ENCODE results near the gene WDR47. TPM values are rescaled to one million over a fixed set of nuclear protein-coding genes. Genes with fewer than 3 reads are reported as not detected.
"Not testable (repeated sequence)": the region's sequence is repeated elsewhere in the genome, so short reads cannot be mapped to it uniquely, and the experiment has no call there.

Gene WDR47
- total and polyA plus RNA-seq, 3 experiments from 2014 or later: 6.2 to 15.1 (median 14.4) TPM

DNA sequence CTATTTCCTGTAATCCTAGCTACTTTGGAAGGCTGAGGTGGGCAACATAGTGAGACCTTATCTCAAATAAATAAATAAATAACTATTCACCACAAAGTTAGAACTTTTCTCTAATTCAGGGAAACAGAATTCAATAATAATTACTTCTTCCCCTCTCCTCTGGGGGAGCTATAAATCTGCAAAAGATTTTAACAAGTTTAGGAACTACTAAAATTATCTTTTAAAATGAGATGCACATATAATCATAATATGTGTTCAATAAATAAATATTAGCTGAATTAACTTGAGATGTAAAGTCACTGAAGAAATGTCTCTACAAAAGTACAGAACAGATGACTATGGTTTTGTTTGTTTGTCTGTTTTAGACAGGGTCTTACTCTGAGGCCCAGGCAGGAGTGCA lies 14.1 kb downstream of the WDR47 start:
- POLR2A ChIA-PET: interaction anchor here (0.6 kb wide), 1 partner anchor 335 kb away, joined by 4 read pairs; no protein-coding TSS in a partner anchor
- Histone ChIP-seq H3K27ac (ENCODE audit: low read depth, low read length) (no peak overlapping the region), H3K27me3 (ENCODE audit: insufficient read depth, low read length, poor library complexity, severe bottlenecking) (no peaks in the 10 kb centered on the region), H3K4me1 (ENCODE audit: insufficient read depth, low read length) (no peaks in the 10 kb centered on the region), H3K9me3 (ENCODE audit: low read length) (no peaks in the 10 kb centered on the region), H3K36me3 (ENCODE audit: insufficient read depth, low read length) (no peaks in the 10 kb centered on the region), H3K4me3 (ENCODE audit: low read length) (no peak overlapping the region)
- Mint-ChIP-seq H3K9me3 (no peaks in the 10 kb centered on the region), H3K4me1 (no peaks in the 10 kb centered on the region), H3K4me3 (no peak overlapping the region), H3K36me3 (peaks cover 0 to 4% (median 3%) of the 10 kb centered on the region in 3 donors), H3K27me3 (no peaks in the 10 kb centered on the region), H3K27ac (no peak overlapping the region)
- CTCF ChIA-PET: interaction anchor here (0.6 to 1.6 kb wide), 5 partner anchors 9 to 233 kb away, joined by 3 to 6 read pairs (median 3); a partner anchor contains a TSS
- no peak for DNase-seq

- no peak overlapping the region for H3K27ac Mint-ChIP-seq
- H3K36me3 Mint-ChIP-seq: peaks cover 0 to 14% (median 5%) of the 10 kb centered on the region in 3 donors
- H3K36me3 ChIP-seq (ENCODE audit: insufficient read depth, low read length): no peaks in the 10 kb centered on the region
- no peaks in the 10 kb centered on the region for H3K27me3 Mint-ChIP-seq
- no peaks in the 10 kb centered on the region for H3K4me1 ChIP-seq (ENCODE audit: insufficient read depth, low read length)
- no peak for DNase-seq
- POLR2A ChIA-PET: no interaction called here
- CTCF ChIA-PET: no interaction called here
- H3K4me3 ChIP-seq (ENCODE audit: low read length): no peak overlapping the region
- no peak overlapping the region for H3K4me3 Mint-ChIP-seq
- no peaks in the 10 kb centered on the region for H3K27me3 ChIP-seq (ENCODE audit: insufficient read depth, low read length, poor library complexity, severe bottlenecking)
- no peaks in the 10 kb centered on the region for H3K9me3 ChIP-seq (ENCODE audit: low read length)
- no peak overlapping the region for H3K27ac ChIP-seq (ENCODE audit: low read depth, low read length)
- no peaks in the 10 kb centered on the region for H3K4me1 Mint-ChIP-seq
- H3K9me3 Mint-ChIP-seq: no peaks in the 10 kb centered on the region
These were observed 16.2 kb downstream of the WDR47 start for GRCh38 chr1:109025694-109026093.

GRCh38 chr1:109024646-109025045 lies 17.3 kb downstream of the WDR47 start:
- Histone ChIP-seq H3K4me1 (ENCODE audit: insufficient read depth, low read length) (no peaks in the 10 kb centered on the region), H3K9me3 (ENCODE audit: low read length) (no peaks in the 10 kb centered on the region), H3K4me3 (ENCODE audit: low read length) (no peak overlapping the region), H3K27me3 (ENCODE audit: insufficient read depth, low read length, poor library complexity, severe bottlenecking) (no peaks in the 10 kb centered on the region), H3K27ac (ENCODE audit: low read depth, low read length) (no peak overlapping the region), H3K36me3 (ENCODE audit: insufficient read depth, low read length) (no peaks in the 10 kb centered on the region)
- no peaks in the 10 kb centered on the region for H3K9me3 Mint-ChIP-seq
- ChIA-PET POLR2A (no interaction called here), CTCF (interaction anchor here (1.4 kb wide), 1 partner anchor 88 kb away, joined by 3 read pairs; a partner anchor contains a TSS)
- H3K4me1 Mint-ChIP-seq: no peaks in the 10 kb centered on the region
- H3K27me3 Mint-ChIP-seq: no peaks in the 10 kb centered on the region
- no peak for DNase-seq
- H3K36me3 Mint-ChIP-seq: peaks cover under 1 to 18% (median 6%) of the 10 kb centered on the region in 3 donors
- no peak overlapping the region for H3K27ac Mint-ChIP-seq
- no peak overlapping the region for H3K4me3 Mint-ChIP-seq

DNA sequence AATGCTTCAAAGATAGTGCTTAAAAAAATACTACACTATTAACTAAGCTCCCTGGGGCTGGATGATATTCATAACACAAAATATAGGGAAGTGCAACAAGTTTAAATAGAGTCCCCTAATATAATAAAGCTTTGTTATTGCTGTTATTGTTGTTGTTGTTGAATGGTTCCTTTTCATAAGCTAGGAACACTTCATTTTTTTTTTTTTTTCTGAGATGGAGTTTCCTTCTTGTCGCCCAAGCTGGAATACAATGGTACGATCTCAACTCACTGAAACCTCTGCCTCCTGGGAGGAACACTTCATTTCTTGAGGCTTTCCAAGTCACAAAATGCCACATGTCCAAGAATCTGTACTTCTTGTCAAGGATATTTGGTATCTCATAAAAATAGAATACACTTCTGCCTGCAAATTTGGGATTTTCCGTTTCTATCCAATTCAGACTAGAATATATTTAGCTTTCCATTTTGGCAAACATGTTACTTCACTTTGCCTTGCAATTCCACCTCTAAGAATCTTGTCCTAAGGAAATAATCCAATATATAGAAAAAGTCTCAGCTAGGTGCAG lies 21.1 kb downstream of the WDR47 start:
- H3K4me3 Mint-ChIP-seq: no peak overlapping the region
- CTCF ChIA-PET: no interaction called here
- peaks cover 6% of the 10 kb centered on the region for H3K36me3 ChIP-seq (ENCODE audit: insufficient read depth, low read length)
- H3K9me3 ChIP-seq (ENCODE audit: low read length): no peaks in the 10 kb centered on the region
- no peaks in the 10 kb centered on the region for H3K27me3 ChIP-seq (ENCODE audit: insufficient read depth, low read length, poor library complexity, severe bottlenecking)
- H3K27ac ChIP-seq (ENCODE audit: low read depth, low read length): no peak overlapping the region
- no peak for DNase-seq
- no peaks in the 10 kb centered on the region for H3K4me1 Mint-ChIP-seq
- peaks cover 0 to 11% (median 6%) of the 10 kb centered on the region in 5 donors for H3K9me3 Mint-ChIP-seq
- H3K27me3 Mint-ChIP-seq: no peaks in the 10 kb centered on the region
- POLR2A ChIA-PET: no interaction called here
- H3K27ac Mint-ChIP-seq: no peak overlapping the region
- no peaks in the 10 kb centered on the region for H3K4me1 ChIP-seq (ENCODE audit: insufficient read depth, low read length)
- H3K4me3 ChIP-seq (ENCODE audit: low read length): no peak overlapping the region
- peaks cover 21 to 39% (median 22%) of the 10 kb centered on the region in 3 donors for H3K36me3 Mint-ChIP-seq

DNA sequence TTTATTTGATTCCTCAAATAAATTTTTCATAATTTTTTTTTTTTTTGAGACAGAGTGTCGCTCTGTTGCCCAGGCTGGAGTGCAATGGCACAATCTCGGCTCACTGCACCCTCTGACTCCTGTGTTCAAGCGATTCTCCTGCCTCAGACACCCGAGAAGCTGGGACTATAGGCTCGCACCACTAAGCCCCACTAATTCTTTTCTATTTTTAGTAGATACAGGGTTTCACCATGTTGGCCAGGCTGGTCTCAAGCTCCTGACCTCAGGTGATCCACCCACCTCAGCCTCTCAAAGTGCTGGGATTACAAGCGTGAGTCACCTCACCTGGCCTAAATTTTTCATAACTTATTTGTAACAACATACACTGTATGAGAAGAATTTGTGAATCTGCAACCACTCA lies 24.2 kb downstream of the WDR47 start:
- H3K27ac ChIP-seq (ENCODE audit: low read depth, low read length); H3K4me3 Mint-ChIP-seq; H3K36me3 ChIP-seq (ENCODE audit: insufficient read depth, low read length); DNase-seq; H3K27me3 ChIP-seq (ENCODE audit: insufficient read depth, low read length, poor library complexity, severe bottlenecking); H3K27me3 Mint-ChIP-seq; H3K4me1 ChIP-seq (ENCODE audit: insufficient read depth, low read length); H3K4me1 Mint-ChIP-seq; H3K9me3 ChIP-seq (ENCODE audit: low read length); H3K27ac Mint-ChIP-seq; H3K4me3 ChIP-seq (ENCODE audit: low read length); POLR2A ChIA-PET: not testable (repeated sequence)
- Mint-ChIP-seq H3K36me3 (peaks cover 25 to 54% (median 25%) of the 10 kb centered on the region in 3 donors), H3K9me3 (peaks cover 0 to 11% (median 6%) of the 10 kb centered on the region in 5 donors)
- CTCF ChIA-PET: interaction anchor here (1.1 kb wide), 2 partner anchors 10 to 82 kb away, joined by 3 read pairs; no protein-coding TSS in a partner anchor

GRCh38 chr1:109017134-109017533 lies 24.8 kb downstream of the WDR47 start:
- Histone ChIP-seq H3K4me1 (ENCODE audit: insufficient read depth, low read length) (no peaks in the 10 kb centered on the region), H3K27ac (ENCODE audit: low read depth, low read length) (no peak overlapping the region), H3K9me3 (ENCODE audit: low read length) (no peaks in the 10 kb centered on the region), H3K4me3 (ENCODE audit: low read length) (no peak overlapping the region), H3K27me3 (ENCODE audit: insufficient read depth, low read length, poor library complexity, severe bottlenecking) (no peaks in the 10 kb centered on the region), H3K36me3 (ENCODE audit: insufficient read depth, low read length) (peaks cover 6% of the 10 kb centered on the region)
- no peaks in the 10 kb centered on the region for H3K27me3 Mint-ChIP-seq
- ChIA-PET CTCF (no interaction called here), POLR2A (no interaction called here)
- H3K9me3 Mint-ChIP-seq: peaks cover 0 to 11% (median 6%) of the 10 kb centered on the region in 5 donors
- H3K36me3 Mint-ChIP-seq: peaks cover 25 to 55% (median 25%) of the 10 kb centered on the region in 3 donors
- no peak overlapping the region for H3K4me3 Mint-ChIP-seq
- H3K4me1 Mint-ChIP-seq: peaks cover 0 to 4% (median 0%) of the 10 kb centered on the region in 3 donors
- H3K27ac Mint-ChIP-seq: no peak overlapping the region
- DNase-seq: no peak

DNA sequence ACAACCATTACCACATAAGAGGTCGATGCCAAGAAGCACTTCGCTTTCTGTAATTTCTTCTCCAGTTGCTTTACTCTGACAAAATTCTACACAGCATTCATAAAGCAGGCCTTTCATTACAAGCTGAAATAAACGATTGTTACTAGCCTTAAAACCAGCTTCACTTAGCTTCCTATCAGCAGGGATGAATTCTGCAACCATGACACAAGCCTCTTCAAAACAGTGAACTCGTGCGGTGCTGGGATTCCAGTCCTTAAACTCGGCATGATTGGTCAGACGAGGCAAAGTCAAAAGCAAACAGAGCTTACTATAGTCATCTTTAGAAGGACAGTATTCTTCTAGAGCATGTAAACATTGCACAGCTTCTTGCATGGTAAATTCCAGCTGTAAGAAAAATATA lies 30.6 kb downstream of the WDR47 start:
- H3K36me3 ChIP-seq (ENCODE audit: insufficient read depth, low read length): no peaks in the 10 kb centered on the region
- Mint-ChIP-seq H3K4me1 (peaks cover 0 to 4% (median 0%) of the 10 kb centered on the region in 3 donors), H3K27ac (no peak overlapping the region), H3K36me3 (peaks cover 7 to 55% (median 18%) of the 10 kb centered on the region in 3 donors), H3K4me3 (no peak overlapping the region), H3K27me3 (no peaks in the 10 kb centered on the region), H3K9me3 (peaks cover 0 to 3% (median under 1%) of the 10 kb centered on the region in 5 donors)
- POLR2A ChIA-PET: interaction anchor here (0.6 kb wide), 1 partner anchor 56 kb away, joined by 8 read pairs; no protein-coding TSS in a partner anchor
- CTCF ChIA-PET: no interaction called here
- H3K9me3 ChIP-seq (ENCODE audit: low read length): no peaks in the 10 kb centered on the region
- DNase-seq: no peak
- no peaks in the 10 kb centered on the region for H3K4me1 ChIP-seq (ENCODE audit: insufficient read depth, low read length)
- H3K27me3 ChIP-seq (ENCODE audit: insufficient read depth, low read length, poor library complexity, severe bottlenecking): no peaks in the 10 kb centered on the region
- H3K4me3 ChIP-seq (ENCODE audit: low read length): no peak overlapping the region
- no peak overlapping the region for H3K27ac ChIP-seq (ENCODE audit: low read depth, low read length)

DNA sequence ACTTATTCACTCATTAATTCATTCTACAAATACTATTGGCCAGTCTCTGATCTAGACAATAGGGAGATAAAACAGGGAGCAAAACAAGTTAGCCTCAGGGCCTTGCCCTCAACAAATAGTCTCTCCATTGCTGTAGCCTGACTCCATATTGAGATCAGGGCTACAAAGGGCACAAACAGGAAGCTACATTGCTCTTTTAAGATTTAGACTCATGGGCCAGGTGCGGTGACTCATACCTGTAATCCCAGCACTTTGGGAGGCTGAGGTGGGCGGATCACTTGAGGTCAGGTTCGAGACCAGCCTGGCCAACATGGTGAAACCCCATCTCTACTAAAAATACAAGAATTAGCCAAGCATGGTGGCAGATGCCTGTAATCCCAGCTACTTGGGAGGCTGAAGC lies 45.3 kb downstream of the WDR47 start:
- H3K9me3 Mint-ChIP-seq; H3K36me3 ChIP-seq (ENCODE audit: insufficient read depth, low read length); H3K4me1 Mint-ChIP-seq; DNase-seq; H3K27ac Mint-ChIP-seq; H3K27me3 ChIP-seq (ENCODE audit: insufficient read depth, low read length, poor library complexity, severe bottlenecking); H3K27ac ChIP-seq (ENCODE audit: low read depth, low read length); H3K4me1 ChIP-seq (ENCODE audit: insufficient read depth, low read length); H3K27me3 Mint-ChIP-seq; POLR2A ChIA-PET; CTCF ChIA-PET; H3K4me3 ChIP-seq (ENCODE audit: low read length); H3K9me3 ChIP-seq (ENCODE audit: low read length); H3K4me3 Mint-ChIP-seq: not testable (repeated sequence)
- peaks cover 33 to 58% (median 37%) of the 10 kb centered on the region in 3 donors for H3K36me3 Mint-ChIP-seq
